Measurements from ENCODE around the gene TEX2.
"Not testable (repeated sequence)": the region's sequence is repeated elsewhere in the genome, so short reads cannot be mapped to it uniquely, and the experiment has no call there.

The TEX2 gene

DNA sequence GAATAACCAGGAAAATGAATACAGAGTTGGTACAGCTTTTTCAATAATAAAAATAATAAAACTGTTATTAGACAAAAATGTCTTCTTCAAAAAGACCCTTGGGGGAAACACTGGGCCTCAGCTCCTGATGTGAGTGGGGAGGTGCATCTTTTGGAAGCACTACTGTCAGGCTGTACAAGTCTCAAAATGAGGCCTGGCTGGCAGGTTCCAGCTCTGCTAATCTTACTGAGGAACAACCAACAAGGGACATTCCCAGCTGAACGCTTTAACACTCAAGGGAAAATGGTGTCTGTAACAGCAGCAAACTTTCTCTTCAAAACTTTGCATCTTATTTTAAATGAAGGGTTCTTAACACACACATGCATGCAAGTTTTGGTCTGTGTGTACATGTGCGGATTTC lies 19.7 kb downstream of the TEX2 start:
- TF ChIP-seq EZH2phosphoT487 (IDR thresholded peaks at IDR 0.05; ENCODE audit: low read depth) = no peak
- no peak for TF ChIP-seq CTCF (IDR thresholded peaks at IDR 0.05; ENCODE audit: low read depth, low read length)
- Histone ChIP-seq H3K4me2 (ENCODE audit: low read length) (no peak overlapping the region), H3K9ac (ENCODE audit: low read length) (no peak overlapping the region), H4K20me1 (ENCODE audit: insufficient read depth, low read length) (no peaks in the 10 kb centered on the region; the same call in 1 of the 2 replicates), H3K79me2 (ENCODE audit: low read length) (no peaks in the 10 kb centered on the region), H3K36me3 (replicated peaks; ENCODE audit: low read depth, low read length) (no peaks in the 10 kb centered on the region), H3K4me3 (ENCODE audit: low read length) (no peak overlapping the region), H3K27me3 (ENCODE audit: low read depth, low read length) (no peaks in the 10 kb centered on the region), H2AFZ (ENCODE audit: low read depth, low read length) (no peak overlapping the region), H3K27ac (ENCODE audit: low read length) (no peak overlapping the region), H3K9me3 (ENCODE audit: insufficient read depth, low read length) (no peaks in the 10 kb centered on the region), H3K4me1 (ENCODE audit: low read length) (no peaks in the 10 kb centered on the region)

GRCh38 chr17:64242633-64243032 lies 20.4 kb downstream of the TEX2 start:
- Histone ChIP-seq H3K27ac (ENCODE audit: low read length) (no peak overlapping the region), H3K9me3 (ENCODE audit: insufficient read depth, low read length) (no peaks in the 10 kb centered on the region), H3K36me3 (replicated peaks; ENCODE audit: low read depth, low read length) (no peaks in the 10 kb centered on the region), H2AFZ (ENCODE audit: low read depth, low read length) (no peak overlapping the region), H3K9ac (ENCODE audit: low read length) (no peak overlapping the region), H3K27me3 (ENCODE audit: low read depth, low read length) (no peaks in the 10 kb centered on the region), H3K79me2 (ENCODE audit: low read length) (no peaks in the 10 kb centered on the region), H3K4me1 (ENCODE audit: low read length) (no peaks in the 10 kb centered on the region), H3K4me3 (ENCODE audit: low read length) (no peak overlapping the region), H4K20me1 (ENCODE audit: insufficient read depth, low read length) (no peaks in the 10 kb centered on the region; the same call in 1 of the 2 replicates), H3K4me2 (ENCODE audit: low read length) (no peak overlapping the region)
- TF ChIP-seq EZH2phosphoT487 (IDR thresholded peaks at IDR 0.05; ENCODE audit: low read depth) (no peak), CTCF (IDR thresholded peaks at IDR 0.05; ENCODE audit: low read depth, low read length) (no peak)

GRCh38 chr17:64240741-64241347 lies 22.2 kb downstream of the TEX2 start:
- no peaks in the 10 kb centered on the region for H3K36me3 ChIP-seq (replicated peaks; ENCODE audit: low read depth, low read length)
- no peaks in the 10 kb centered on the region for H3K4me1 ChIP-seq (ENCODE audit: low read length)
- H3K9me3 ChIP-seq (ENCODE audit: insufficient read depth, low read length) = no peaks in the 10 kb centered on the region
- H3K79me2 ChIP-seq (ENCODE audit: low read length) = no peaks in the 10 kb centered on the region
- H3K4me3 ChIP-seq (ENCODE audit: low read length) = no peak overlapping the region
- no peaks in the 10 kb centered on the region for H3K27me3 ChIP-seq (ENCODE audit: low read depth, low read length)
- no peak overlapping the region for H3K27ac ChIP-seq (ENCODE audit: low read length)
- no peaks in the 10 kb centered on the region for H4K20me1 ChIP-seq (ENCODE audit: insufficient read depth, low read length)
- no peak overlapping the region for H3K9ac ChIP-seq (ENCODE audit: low read length)
- H2AFZ ChIP-seq (ENCODE audit: low read depth, low read length) = no peak overlapping the region
- TF ChIP-seq EZH2phosphoT487 (IDR thresholded peaks at IDR 0.05; ENCODE audit: low read depth) (no peak), CTCF (IDR thresholded peaks at IDR 0.05; ENCODE audit: low read depth, low read length) (no peak)
- no peak overlapping the region for H3K4me2 ChIP-seq (ENCODE audit: low read length)

DNA sequence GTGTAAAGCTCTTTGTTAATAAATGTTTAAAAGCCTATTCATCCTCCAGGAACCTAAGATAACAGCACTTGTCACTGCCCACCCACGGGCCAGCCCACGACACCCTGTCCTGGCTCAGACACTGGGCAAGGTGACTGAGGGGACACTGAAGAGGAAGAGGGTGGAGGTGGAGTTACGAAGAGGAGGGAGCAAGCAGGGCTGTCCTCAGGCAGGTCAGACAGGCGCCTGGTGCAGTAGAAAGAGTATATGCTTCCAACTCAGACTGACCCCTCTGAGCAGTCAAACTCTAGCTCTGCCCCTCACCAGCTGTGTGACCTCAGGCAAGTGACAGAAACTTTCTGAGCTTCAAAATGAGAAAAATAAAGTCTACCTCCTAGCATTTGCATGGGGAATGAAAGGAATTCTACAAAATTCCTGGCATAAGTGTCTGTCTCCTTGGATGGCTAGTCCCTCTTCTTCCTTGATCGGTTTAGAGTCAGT lies 22.8 kb downstream of the TEX2 start:
- H3K36me3 ChIP-seq (replicated peaks; ENCODE audit: low read depth, low read length) = no peaks in the 10 kb centered on the region
- no peak for TF ChIP-seq EZH2phosphoT487 (IDR thresholded peaks at IDR 0.05; ENCODE audit: low read depth)
- no peak for TF ChIP-seq CTCF (IDR thresholded peaks at IDR 0.05; ENCODE audit: low read depth, low read length)
- no peaks in the 10 kb centered on the region for H3K27me3 ChIP-seq (ENCODE audit: low read depth, low read length)
- H3K9ac ChIP-seq (ENCODE audit: low read length) = no peak overlapping the region
- no peaks in the 10 kb centered on the region for H3K79me2 ChIP-seq (ENCODE audit: low read length)
- H3K4me2 ChIP-seq (ENCODE audit: low read length) = no peak overlapping the region
- no peaks in the 10 kb centered on the region for H4K20me1 ChIP-seq (ENCODE audit: insufficient read depth, low read length)
- no peaks in the 10 kb centered on the region for H3K9me3 ChIP-seq (ENCODE audit: insufficient read depth, low read length)
- no peak overlapping the region for H3K4me3 ChIP-seq (ENCODE audit: low read length)
- no peaks in the 10 kb centered on the region for H3K4me1 ChIP-seq (ENCODE audit: low read length)
- no peak overlapping the region for H3K27ac ChIP-seq (ENCODE audit: low read length)
- no peak overlapping the region for H2AFZ ChIP-seq (ENCODE audit: low read depth, low read length)

DNA sequence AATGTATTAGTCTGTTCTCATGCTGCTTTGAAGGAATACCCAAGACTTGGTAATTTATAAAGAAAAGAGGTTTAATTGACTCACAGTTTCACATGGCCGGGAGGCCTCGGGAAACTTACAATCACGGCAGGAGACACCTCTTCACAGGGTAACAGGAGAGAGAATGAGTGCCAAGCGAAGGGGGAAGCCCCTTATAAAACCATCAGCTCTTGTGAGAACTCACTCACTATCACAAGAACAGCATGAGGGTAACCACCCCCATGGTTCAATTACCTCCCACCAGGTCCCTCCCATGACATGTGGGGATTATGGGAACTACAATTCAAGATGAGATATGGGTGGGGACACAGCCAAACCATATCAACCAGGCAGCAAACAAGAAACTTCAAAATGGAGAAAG lies 24.6 kb downstream of the TEX2 start:
- not testable (repeated sequence) for H3K27me3 ChIP-seq (ENCODE audit: low read depth, low read length); H3K9ac ChIP-seq (ENCODE audit: low read length); H3K4me3 ChIP-seq (ENCODE audit: low read length); H3K79me2 ChIP-seq (ENCODE audit: low read length); H3K27ac ChIP-seq (ENCODE audit: low read length); H2AFZ ChIP-seq (ENCODE audit: low read depth, low read length); H3K4me1 ChIP-seq (ENCODE audit: low read length); H4K20me1 ChIP-seq (ENCODE audit: insufficient read depth, low read length); H3K9me3 ChIP-seq (ENCODE audit: insufficient read depth, low read length); H3K4me2 ChIP-seq (ENCODE audit: low read length); H3K36me3 ChIP-seq (replicated peaks; ENCODE audit: low read depth, low read length)

Data from OCI-LY3 (cell line).